ENCODE results near the gene AVPR2.

The AVPR2 gene

DNA sequence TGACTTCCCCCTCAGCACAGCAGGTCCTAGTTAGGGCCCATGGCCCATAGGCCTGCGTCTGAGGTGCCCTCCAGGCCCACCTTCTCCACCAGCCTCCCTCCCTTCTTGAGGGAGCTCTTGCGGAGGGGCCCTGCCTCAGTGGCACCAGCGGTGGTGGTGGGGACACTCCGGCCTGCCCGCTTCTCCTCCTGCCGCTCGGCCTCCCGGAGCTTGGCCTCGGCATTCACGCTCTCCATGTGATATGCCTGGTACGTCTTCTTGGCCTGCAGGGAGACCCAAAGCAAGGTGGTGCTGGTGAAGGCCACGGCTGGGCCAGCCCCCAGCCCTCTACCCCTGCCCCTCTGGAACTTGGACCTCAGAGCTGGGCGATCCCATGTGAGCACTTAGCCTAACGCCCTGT lies 16.1 kb downstream of the AVPR2 start:
- DNase-seq = no peak

- no peak for DNase-seq
Observed at GRCh38 chrX:153921070-153921469, 16.6 kb downstream of the AVPR2 start.

- DNase-seq = no peak
Observed at GRCh38 chrX:153921511-153922446, 17.3 kb downstream of the AVPR2 start.

GRCh38 chrX:153922932-153923857 lies 18.7 kb downstream of the AVPR2 start:
- DNase-seq = no peak

- DNase-seq = no peak
Observed at GRCh38 chrX:153924149-153924861, 19.8 kb downstream of the AVPR2 start.

DNA sequence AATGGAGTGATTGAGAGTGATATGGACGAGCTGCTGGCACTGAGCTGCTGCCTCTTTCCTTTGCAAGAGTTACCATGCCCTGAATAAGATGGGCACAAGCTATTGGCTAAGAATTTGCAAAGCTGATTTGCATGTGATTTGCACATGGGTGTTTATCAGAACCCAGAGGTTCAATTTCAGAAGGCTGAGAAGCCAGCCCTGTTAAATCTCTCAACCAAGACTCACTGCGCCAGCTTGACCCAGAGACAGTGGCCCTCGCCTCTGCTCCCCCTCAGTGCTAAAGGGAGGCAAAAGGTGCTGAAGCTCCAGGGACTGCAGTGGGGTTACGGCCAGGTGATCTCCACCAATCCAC lies 20.9 kb downstream of the AVPR2 start:
- no peak for DNase-seq

DNA sequence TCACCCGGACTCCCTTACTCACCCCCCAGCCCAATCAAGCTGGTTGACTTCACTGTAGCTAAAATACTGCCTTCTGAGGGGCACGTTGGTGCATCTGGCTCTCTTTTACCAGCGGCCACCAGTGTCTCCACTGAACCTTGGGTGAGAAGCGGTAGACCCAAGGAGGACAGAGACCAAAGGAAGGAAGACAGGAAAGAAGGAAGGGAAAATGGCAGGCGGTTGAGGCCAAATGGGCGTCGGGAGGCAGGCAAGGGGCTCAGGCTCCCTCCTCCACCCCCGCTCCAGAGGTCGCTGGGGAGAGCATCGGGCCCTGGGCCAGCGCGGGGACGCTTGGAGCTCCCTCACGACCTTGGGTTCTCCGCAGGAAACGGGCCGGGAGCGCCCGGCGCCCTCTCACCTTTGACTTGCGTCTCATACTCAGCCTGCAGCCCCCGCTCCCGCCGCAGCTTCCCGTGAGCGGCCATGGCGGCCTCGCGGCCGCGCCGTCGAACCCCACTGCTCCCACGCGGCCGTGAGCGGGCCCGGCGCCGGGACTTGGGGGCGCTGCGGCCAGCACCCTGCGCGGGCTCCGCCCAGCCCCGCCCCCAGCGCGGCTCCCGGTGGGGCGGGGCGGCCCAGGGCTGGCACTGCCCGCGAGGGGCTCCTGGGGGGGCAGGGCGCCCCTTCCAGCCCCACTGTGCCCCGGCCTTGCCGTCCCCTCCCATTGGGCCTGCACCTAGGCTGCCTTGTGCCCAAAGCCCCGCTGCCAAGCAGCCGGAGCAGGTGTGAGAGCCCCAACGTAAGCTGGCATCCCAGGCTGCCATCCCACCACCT lies 21.5 kb downstream of the AVPR2 start, which contains the start of gene ARHGAP4:
TSS of gene ARHGAP4 (minus strand) at position 526 of the 813 bp plus-strand sequence. CDS start at position 464, 62 bp downstream.
- DNase-seq = peak; percentile 52

DNA sequence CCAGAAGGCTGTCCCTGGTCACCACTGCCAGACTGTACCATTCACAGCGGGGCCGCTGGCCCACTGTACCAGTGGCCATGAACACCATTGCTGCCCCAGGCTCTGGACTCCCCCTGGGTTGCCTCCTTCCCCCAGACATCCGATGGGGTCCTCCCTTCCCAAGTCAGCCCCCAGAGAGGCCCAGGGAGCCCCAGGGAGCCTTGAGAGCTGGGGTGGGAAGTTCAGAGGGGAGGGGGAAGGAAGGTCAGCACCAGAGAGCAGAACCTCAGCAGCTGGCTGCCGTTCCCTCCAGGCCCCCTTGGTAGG lies 22.0 kb downstream of the AVPR2 start:
- no peak for DNase-seq

GRCh38 chrX:153926858-153927671 lies 22.6 kb downstream of the AVPR2 start:
- peak; percentile 71 for DNase-seq

GRCh38 chrX:153927672-153927921 lies 23.1 kb downstream of the AVPR2 start:
- DNase-seq = no peak

DNA sequence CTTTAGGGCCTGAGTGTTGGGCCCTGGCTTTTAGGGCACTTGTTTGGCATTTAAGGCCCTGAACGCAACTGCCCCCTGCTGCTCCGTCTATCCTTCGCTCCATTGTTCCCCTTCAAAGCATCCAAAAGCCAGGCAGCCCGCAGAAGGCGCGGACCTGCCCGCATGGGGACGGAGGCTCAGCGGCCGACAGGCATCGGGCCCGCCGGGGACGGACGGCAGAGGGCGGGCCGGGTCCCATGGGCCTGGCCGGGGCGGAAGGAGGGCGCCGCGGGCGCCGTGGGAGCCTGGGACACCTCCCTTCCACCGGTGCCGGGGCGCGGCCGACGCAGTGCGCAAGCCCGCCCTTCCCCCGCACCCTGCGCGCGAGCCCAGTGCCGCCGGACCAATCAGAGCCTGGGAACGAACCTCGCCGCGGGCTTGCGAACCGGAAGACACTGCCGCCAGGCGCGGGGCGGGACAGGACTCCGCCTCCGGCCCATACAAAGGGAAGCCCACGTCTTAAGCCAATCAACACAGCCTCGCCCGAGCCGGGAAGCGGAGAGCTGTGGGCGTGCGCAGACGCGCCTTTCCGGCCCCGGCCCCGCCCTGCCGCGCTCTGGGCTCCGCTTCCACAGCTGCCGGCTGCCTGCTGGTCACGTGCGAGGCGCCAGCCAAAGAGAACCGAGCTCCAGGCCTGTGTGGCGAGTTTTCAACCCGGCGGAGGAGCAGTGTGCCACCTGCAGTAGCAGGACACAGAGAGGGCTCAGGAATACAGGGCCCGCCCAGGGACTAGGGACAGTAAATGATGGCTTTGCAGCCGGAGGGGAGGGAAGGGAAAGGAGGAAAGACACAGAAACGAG lies 23.7 kb downstream of the AVPR2 start:
- peak; percentile 98 for DNase-seq

GRCh38 chrX:153928846-153929245 lies 24.4 kb downstream of the AVPR2 start:
- no peak for DNase-seq

GRCh38 chrX:153929576-153929975 lies 25.1 kb downstream of the AVPR2 start:
- no peak for DNase-seq

DNA sequence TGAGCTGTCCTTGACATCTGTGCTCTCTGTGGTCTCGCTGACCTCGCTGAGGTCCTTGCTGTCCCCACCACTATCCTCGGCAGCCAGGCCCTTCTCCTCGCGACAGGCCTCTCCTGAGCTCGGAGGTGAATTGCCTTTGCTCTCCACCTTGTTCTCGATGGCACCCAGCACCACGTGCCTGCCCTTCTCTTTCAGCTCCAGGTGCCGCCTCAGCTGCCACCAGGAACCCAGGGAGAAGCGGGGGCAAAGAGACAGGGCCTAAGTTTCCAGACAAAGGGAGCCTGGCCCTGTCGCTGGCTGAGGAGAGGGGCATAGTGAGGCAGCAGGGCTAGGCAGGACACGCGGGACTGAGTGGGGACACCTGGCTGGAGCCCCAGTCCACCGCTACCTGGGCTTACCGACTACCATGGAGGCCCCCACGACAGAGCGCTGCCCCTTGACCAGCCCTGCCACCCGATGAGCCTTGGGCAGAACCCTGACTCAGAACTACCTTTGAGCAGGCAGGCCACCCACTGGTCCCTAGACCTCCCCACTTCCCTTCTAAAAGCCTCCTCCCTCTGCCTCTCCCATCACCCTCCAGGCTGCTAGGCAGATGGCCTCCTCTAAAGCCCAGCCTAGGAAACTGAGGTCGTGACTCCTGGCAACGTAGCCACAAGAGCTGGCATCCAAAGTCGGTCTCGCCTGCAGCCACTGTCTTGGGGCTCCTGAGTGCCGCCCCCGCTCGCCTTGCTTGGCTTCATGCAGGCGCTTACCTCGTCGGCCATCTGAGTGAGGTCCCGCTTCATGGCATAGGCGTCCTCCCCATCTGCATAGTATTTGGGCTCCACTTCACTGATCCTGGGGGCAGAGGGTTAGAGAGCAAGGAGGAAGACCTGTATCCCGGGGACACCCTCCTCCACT lies 25.8 kb downstream of the AVPR2 start:
- no peak for DNase-seq

- no peak for DNase-seq
Observed at GRCh38 chrX:153931151-153931550, 26.7 kb downstream of the AVPR2 start.

DNA sequence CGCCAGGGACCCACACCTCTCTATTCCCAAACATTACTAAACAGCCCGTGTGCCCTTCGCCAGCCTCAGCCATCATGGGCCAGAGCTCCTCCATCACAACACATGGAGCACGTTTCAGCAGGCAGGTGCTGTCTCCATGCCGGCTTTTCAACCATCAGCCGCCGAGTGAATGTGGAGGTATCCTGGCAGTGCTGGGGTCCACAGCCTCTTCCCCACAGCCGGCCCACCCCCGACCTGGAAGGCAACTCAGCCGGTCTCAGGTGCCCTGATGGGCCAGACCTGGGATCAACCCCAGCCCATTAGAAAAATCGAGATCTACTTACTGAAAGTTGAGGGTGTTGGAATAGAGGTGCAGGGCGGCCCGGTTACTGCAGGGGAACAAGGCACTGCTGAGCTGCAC lies 27.3 kb downstream of the AVPR2 start:
- no peak for DNase-seq

GRCh38 chrX:153932220-153932915 lies 27.9 kb downstream of the AVPR2 start:
- DNase-seq = no peak

DNA sequence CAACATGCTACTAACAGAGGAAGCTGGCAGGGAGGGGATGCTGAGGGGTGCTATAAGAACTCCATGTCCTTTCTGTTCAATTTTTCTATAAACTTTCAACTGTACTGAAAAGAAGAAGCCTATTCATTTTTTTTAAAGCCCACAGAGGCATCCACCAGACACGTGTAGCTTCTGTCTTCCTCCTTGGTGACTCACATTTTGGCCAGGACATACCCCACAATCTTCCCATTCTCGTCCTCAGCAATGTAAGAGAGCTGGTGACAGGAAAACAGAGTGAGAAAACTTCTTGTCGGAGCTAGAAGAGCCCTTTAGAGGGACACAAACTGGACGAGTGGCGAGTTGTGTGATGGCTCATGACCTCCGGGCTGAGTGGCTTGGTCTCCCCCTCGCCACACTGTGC lies 29.3 kb downstream of the AVPR2 start:
- no peak for DNase-seq

DNA sequence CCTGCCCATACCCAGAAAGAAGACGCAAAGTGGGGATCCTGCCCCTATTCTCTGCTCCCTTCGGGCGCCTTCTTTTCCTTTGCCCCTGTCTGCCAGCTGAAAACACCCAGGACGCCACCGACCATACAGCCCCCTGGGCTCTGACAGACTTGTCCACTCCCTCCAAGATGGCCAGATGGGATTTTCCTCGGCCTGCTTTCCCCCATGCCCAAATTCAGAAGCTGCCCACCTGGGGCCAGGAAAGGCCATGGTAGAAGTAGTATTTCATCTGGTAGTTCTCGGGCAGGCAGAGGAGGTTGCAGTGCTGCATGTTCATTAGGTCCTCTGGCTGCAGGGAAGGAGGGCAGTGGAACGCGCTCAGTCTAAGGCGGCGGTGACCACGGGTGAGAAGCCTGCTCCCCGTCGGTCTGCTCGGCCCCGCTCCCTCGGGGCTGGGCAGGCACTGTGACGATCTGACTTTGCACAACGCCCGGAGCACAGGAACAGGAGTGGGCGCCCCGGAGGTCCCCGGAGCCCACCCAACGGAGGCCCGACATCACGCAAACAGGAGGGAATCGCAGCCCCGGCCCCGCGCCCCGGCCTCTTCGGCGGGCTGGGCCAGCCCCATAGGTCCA lies 29.8 kb downstream of the AVPR2 start:
- no peak for DNase-seq

Data from NK-92 treated with Interleukin-12 subunit alpha and Interleukin-12 subunit beta, amount 100 ng/mL, for 24 hours (cell line).